Measurements from ENCODE around the gene WNT7A. TPM values are rescaled to one million over a fixed set of nuclear protein-coding genes. Genes with fewer than 3 reads are reported as not detected.

WNT7A gene
- total RNA-seq, 1 donor from 2014 or later: not detected

- H3K36me3 Mint-ChIP-seq (ENCODE audit: unreplicated experiment): no peaks in the 10 kb centered on the region
Observed at GRCh38 chr3:13781417-13781816, 98.5 kb downstream of the WNT7A start.

DNA sequence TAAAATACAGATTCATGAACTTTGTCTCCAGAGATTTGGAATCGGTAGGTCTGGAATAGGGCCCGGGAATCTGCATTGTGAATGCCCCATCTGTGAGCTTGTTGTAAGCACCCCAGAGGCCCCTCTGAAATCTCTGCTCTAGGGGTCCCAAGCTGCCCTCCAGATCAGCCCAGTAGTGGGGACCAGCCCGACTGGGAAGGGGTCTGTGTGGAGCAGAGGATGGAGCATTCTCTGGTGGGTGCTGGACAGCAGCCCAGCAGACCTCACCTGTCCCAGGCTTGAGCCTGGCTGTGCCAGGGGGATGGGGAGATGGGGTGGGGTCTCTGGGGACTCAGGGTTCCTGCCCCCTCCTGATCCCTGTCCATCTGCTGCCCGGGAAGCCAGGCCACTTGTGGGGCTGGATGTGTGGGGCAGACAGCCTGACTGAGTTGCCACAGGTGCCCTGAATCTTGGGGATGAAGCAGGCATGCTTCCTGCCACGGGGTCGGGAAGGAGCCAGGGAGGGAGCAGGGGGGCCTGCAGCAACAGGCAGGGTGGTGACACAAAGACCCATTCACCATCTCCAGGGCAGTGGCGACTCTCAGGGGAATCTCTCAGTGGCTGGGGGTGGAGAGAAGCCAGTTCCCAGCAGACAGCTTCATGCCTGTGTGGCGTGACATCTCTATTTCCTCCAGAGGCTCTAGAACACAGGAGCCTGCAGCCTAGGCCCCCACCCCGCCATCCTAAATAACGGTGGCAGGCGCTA, 99.3 kb downstream of the WNT7A start:
- Mint-ChIP-seq H3K4me1 (ENCODE audit: unreplicated experiment) (no peaks in the 10 kb centered on the region), H3K27ac (ENCODE audit: unreplicated experiment) (no peak overlapping the region), H3K27me3 (ENCODE audit: unreplicated experiment) (peaks cover 7% of the 10 kb centered on the region), H3K4me3 (ENCODE audit: unreplicated experiment) (no peak overlapping the region), H3K9me3 (ENCODE audit: unreplicated experiment) (no peaks in the 10 kb centered on the region), H3K36me3 (ENCODE audit: unreplicated experiment) (no peaks in the 10 kb centered on the region)
- no peak for DNase-seq (ENCODE audit: extremely low spot score, unreplicated experiment)
- TF ChIP-seq, protein P1, sequence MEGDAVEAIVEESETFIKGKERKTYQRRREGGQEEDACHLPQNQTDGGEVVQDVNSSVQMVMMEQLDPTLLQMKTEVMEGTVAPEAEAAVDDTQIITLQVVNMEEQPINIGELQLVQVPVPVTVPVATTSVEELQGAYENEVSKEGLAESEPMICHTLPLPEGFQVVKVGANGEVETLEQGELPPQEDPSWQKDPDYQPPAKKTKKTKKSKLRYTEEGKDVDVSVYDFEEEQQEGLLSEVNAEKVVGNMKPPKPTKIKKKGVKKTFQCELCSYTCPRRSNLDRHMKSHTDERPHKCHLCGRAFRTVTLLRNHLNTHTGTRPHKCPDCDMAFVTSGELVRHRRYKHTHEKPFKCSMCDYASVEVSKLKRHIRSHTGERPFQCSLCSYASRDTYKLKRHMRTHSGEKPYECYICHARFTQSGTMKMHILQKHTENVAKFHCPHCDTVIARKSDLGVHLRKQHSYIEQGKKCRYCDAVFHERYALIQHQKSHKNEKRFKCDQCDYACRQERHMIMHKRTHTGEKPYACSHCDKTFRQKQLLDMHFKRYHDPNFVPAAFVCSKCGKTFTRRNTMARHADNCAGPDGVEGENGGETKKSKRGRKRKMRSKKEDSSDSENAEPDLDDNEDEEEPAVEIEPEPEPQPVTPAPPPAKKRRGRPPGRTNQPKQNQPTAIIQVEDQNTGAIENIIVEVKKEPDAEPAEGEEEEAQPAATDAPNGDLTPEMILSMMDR (IDR thresholded peaks at IDR 0.05): no peak

More at GRCh38 chr3:13781417-13781816, 98.5 kb downstream of the WNT7A start:
- Mint-ChIP-seq H3K4me1 (ENCODE audit: unreplicated experiment) (no peaks in the 10 kb centered on the region), H3K27ac (ENCODE audit: unreplicated experiment) (no peak overlapping the region), H3K4me3 (ENCODE audit: unreplicated experiment) (no peak overlapping the region), H3K9me3 (ENCODE audit: unreplicated experiment) (no peaks in the 10 kb centered on the region), H3K27me3 (ENCODE audit: unreplicated experiment) (peaks cover 7% of the 10 kb centered on the region)
- TF ChIP-seq, protein P1 (IDR thresholded peaks at IDR 0.05): no peak
- DNase-seq (ENCODE audit: extremely low spot score, unreplicated experiment): no peak

DNA sequence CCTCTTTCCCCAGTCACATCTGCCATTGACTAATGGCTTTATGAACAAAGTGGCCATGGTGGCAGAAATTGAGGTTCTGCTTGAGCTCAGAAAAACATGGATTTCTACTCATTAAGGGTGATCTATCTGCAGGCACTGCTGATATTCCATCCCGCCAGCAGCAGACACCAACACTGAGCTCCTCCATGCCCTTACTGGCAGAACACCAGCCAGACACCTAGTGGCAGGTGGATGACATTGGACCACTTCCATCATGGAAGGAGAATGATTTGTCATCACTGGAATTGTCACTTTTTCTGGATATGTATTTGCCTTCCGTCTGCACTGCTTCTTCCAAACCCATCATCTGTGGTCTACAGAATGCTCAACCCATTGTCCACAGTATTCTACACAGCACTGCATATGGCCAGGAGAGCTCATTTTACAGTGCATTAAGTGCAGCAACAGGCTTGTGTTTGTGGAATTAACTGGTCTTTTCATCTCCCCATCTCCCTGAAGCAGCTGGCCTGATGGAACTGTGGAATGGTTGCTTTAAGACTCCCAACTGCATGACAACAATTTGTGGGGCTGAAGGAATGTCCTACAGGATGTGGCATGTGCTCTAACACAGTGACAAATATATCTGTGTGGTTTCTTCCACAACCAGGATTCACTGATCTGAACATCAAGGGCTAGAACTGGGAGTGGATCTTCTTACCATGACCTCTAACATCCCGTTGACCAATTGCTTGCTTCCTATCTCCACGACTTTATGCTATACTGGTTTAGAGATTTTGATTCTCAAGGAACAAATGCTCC, 103.4 kb downstream of the WNT7A start:
- Mint-ChIP-seq H3K4me1 (ENCODE audit: unreplicated experiment) (no peaks in the 10 kb centered on the region), H3K27ac (ENCODE audit: unreplicated experiment) (no peak overlapping the region), H3K4me3 (ENCODE audit: unreplicated experiment) (no peak overlapping the region), H3K36me3 (ENCODE audit: unreplicated experiment) (no peaks in the 10 kb centered on the region), H3K27me3 (ENCODE audit: unreplicated experiment) (no peaks in the 10 kb centered on the region), H3K9me3 (ENCODE audit: unreplicated experiment) (no peaks in the 10 kb centered on the region)
- TF ChIP-seq, protein P1 (IDR thresholded peaks at IDR 0.05): no peak
- no peak for DNase-seq (ENCODE audit: extremely low spot score, unreplicated experiment)

DNA sequence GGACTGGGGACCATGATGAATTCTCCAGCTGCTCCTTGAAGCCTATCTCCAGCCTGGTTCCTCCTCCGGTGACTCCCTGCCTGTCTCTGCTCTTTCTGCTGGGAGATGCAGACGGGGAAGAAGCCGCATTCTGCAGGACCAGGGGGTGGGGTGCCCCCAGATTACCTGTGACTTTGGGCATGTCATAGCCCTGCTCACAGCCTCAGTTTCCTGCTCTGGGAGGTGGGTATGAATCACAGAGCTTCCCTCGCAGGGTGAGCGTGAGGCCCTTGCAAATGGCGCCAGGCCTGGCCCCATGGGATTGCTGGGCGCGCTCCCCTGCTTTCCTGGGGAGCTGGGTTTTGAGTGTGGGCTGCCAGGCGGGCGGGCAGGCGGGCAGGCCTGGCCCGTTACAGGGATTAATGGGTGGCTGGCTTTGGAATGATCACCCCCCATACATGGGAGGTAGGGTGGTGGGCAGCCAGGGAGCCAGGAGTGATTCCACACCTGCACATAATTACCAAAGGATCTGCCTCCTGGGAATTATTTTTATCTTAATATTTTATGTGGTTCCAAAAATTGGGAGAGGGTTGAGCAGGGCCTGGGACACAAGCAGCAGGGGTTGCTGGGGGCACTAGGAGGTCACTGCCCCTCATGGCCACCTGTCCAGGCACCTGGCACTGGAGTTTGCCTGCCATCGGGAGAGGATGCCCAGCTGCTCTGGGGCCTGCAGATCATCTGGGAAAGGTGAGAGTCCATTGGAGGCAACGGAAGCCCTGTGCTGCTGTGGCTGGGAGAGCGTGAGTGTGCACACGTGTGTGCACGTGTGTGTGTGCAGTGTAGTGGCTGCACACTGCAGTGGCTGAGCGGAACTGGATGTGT, 106.8 kb downstream of the WNT7A start:
- DNase-seq (ENCODE audit: extremely low spot score, unreplicated experiment): no peak
- no peak overlapping the region for H3K27ac Mint-ChIP-seq (ENCODE audit: unreplicated experiment)
- H3K9me3 Mint-ChIP-seq (ENCODE audit: unreplicated experiment): no peaks in the 10 kb centered on the region
- no peaks in the 10 kb centered on the region for H3K27me3 Mint-ChIP-seq (ENCODE audit: unreplicated experiment)
- no peaks in the 10 kb centered on the region for H3K36me3 Mint-ChIP-seq (ENCODE audit: unreplicated experiment)
- H3K4me3 Mint-ChIP-seq (ENCODE audit: unreplicated experiment): no peak overlapping the region
- TF ChIP-seq, protein P1 (IDR thresholded peaks at IDR 0.05): no peak
- H3K4me1 Mint-ChIP-seq (ENCODE audit: unreplicated experiment): no peaks in the 10 kb centered on the region
